HG03108 (cell line): ENCODE measurements around the gene PSMD12.
A peak's percentile ranks its signal among the peaks of the same experiment; 100 is the strongest.
"Not testable (repeated sequence)": the region's sequence is repeated elsewhere in the genome, so short reads cannot be mapped to it uniquely, and the experiment has no call there.

Experiments used
- ATAC-seq: cut with Tn5 transposase; IDR thresholded peaks from one replicate; pipeline ENCODE4 v1.9.1; 2021; ENCODE audit warnings: moderate library complexity; ENCODE audit not compliant: unreplicated experiment

PSMD12 gene

DNA sequence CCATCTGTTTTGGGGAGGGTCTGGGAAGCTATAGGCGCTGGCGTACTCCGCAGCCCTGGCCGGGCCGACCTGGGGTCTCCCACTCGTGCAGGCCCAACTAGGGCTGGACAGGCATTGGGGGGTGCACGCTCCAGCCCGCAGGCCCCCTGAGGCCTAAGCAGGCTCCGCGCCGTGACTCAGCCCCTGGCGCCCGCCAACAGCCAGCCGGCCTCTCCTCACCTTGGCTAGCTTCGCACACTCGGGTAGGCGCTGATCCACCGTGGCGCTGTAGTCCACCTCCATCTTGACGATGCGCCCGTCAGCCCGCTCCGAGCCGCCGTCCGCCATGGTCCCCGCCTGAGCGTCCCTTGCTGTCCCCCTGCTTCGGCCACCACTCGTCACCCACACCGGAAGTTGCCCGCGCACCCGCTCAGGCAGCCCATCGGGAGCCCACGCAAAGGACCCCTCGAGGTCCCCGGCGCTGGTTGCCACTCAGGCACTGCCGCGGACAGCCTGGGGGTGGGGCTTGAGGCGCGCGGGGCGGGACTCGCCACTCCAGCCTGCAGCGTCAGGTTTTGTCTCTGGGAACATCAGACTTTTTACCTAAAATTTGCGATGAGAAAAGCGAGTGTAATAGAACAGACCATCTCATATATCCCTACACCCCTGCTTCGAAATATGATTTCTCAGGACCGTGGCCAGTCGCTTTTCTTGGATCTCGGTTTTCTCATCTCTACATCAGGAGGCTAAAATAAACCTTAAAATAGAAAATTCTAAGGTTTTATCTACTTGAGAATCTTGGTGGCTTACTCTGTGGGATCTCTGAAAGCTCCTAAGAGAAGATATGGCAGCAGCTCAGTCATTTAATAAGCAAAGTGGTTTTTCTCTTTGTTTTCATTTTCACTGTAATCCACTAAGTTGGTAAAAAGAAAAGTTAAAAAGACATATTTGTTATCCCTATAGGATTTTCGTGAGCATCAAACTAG, at the start of gene PSMD12:
Gene PSMD12 (minus strand): TSS at position 385 of the 965 bp plus-strand sequence. CDS start 58 bp downstream, at position 327.
- peak; percentile 79 for ATAC-seq

DNA sequence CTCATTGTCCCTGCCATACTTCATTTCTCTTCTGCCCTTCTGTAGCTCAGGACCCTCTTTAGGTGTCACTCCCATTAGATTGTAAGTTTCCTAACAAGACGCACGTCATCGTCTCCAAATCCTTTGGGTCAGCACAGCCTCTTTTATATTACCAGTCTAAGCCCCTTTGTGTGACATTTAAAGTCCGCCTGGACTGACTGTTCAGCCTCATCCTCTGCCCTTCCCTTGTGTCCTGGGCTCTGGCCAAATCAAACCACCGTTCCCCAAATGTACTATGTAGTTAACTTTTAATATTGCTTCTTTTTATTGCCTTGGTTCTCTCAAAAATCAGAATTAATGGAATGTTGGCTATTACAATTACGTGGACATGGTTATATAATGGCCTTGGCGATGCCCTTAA, 48.9 kb upstream of the PSMD12 start:
- no peak for ATAC-seq

DNA sequence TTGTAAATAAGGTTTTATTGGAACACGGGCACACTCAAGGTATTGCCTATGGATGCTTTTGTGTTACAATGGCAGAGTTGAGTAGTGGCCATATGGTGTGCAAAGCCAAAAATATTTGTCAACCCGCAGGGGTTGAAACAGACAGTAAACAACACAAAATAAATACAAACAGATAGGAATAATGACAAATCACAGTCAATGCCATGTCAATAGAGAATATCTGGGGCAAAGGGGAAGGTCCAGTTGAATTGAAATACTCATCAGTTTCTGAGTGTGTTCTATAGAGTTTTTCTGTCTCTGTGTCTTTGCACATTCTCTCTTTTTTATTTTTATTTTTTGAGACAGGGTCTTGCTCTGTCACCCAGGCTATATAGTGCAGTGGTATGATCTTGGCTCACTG, 48.2 kb upstream of the PSMD12 start:
- ATAC-seq: no peak

DNA sequence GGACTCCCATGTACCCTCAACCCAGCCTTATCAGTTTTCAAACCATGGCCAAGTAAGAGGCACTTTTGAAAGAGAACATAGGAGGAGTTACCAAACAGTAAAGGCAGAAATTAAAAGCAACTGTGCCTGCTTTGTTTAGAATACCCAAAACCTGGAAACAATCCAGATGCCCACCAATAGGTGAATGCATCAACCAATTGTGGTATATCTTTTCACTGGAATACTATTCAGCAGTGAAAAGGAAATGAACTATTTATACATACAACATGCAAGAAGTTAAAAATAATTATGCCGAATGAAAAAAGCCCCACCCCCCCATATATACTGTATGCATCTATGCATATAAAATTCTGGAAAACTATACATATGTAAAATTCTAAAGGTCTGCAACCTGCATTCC, 47.8 kb upstream of the PSMD12 start:
- ATAC-seq: no peak

DNA sequence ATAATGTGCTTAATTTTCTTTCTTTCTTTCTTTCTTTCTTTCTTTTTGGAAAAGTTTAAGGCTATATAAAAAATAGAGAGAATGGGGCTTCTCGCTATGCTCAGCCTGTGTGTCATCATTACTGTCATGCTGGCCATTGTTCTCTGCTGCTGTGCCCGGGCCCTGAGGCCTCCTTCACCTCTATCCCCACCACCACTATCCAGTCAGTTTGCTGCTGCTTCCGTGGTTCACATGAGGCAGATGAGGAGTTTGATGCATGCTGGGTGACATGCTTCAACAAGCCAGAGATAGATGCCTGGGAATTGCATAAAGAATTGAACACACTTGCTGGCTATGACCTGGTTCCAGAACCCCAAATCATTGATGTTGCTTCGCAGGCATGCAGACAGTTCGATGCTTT, 47.0 kb upstream of the PSMD12 start:
- ATAC-seq: no peak

- no peak for ATAC-seq
Measured at GRCh38 chr17:67412941-67413340, 46.6 kb upstream of the PSMD12 start.

- ATAC-seq: no peak
Measured at GRCh38 chr17:67412032-67412431, 45.7 kb upstream of the PSMD12 start.

DNA sequence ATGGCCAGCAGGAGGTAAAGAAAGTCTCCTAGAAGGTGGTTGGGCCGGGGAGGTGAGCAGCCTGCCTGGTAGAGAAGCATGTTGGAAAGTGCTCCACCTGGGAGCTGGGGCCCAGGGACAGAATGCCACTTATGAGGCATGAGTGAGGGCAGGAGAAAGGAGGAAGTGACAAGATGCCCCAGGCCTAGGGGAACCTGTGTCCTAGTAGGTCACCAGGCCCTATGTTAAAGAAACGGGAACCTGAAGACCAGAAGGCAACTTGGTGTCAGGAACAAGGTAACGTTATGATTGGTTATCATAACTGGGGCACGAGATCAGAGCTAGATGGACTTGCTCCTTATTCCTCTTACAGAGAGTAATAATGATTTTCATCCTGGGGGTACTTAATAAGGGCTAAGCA, 45.0 kb upstream of the PSMD12 start:
- ATAC-seq: no peak

DNA sequence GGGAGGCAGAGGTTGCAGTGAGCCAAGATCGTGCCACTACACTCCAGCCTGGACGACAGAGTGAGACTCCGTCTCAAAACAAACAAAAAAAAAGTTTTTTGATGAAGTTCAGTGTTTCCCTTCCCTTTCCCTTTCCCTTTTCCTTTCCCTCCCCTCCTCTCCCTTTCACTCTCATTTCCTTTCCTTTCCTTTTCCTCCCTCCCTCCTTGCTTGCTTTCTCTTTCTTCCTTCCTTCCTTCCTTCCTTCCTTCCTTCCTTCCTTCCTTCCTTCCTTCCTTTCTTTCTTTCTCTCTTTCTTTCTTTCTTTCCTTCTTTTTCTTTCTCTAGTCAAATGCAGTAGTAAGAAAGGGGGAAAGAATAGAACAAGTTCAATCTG, 42.1 kb upstream of the PSMD12 start:
- not testable (repeated sequence) for ATAC-seq

- ATAC-seq: no peak
Measured at GRCh38 chr17:67403483-67403882, 37.1 kb upstream of the PSMD12 start.

GRCh38 chr17:67403065-67403464, 36.7 kb upstream of the PSMD12 start:
- ATAC-seq: no peak

DNA sequence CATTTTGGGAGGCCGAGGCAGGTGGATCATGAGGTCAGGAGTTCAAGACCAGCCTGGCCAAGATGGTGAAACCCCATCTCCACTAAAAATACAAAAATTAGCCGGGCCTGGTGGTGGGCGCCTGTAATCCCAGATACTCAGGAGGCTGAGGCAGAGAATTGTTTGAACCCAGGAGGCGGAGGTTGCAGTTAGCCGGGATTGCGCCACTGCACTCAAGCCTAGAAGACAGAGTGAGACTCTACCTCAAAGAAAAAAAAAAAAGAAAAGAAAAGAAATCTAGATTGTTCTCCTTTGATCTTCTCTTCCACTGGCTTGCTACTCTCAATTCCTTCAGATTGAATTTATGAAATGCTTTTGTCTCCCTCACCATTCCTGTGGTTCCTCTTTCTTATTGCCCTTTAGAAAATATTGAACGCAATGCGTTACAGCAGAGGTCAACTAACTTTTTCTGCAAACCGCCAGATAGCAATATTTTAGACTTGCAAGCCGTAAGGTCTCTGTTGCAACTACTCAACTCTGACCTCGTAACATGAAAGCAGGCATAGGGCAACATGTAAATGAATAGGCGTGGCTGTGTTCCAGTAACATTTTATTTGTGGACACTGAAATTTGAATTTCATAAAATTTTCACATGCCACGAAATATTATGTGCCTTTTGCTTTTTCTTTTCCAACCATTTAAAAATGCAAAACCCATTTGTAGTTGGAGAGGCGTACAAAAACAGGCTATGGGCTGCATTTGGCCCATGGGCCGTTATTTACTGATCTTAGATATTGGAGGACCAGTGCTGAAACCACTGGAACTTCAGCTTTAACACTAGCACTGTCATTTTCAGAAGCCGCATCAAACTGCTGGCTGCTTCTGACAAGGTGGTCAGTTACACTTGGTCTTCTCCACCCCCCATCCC, 35.5 kb upstream of the PSMD12 start:
- ATAC-seq: no peak

- no peak for ATAC-seq
Measured at GRCh38 chr17:67401106-67401505, 34.7 kb upstream of the PSMD12 start.

GRCh38 chr17:67400193-67400592, 33.8 kb upstream of the PSMD12 start:
- no peak for ATAC-seq

GRCh38 chr17:67399676-67400075, 33.3 kb upstream of the PSMD12 start:
- ATAC-seq: no peak

DNA sequence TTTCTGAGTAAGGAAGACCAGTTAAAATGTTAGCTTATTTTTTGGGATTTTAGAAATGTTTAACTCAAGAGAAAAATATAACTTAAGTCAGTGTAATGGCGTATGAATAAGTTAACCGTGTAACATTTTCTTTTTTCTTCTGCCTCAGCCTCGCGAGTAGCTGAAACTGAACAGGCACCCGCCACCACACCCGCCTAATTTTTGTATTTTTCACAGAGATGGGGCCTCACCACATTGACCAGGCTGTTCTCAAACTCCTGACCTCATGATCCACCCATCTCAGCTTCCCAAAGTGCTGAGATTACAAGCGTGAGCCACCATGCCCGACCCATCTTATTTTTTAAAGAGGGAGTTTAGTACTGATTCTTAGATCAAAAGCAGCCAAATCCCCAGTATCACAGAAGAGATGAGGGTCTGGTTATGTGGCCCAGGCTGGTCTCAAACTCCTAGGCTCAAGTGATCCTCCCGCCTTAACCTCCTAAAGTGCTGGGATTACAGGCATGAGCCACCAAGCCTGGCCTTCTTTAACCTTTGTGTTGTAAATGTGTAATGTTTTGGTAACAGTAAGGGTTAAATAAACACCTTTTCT, 27.5 kb upstream of the PSMD12 start:
- ATAC-seq: no peak

DNA sequence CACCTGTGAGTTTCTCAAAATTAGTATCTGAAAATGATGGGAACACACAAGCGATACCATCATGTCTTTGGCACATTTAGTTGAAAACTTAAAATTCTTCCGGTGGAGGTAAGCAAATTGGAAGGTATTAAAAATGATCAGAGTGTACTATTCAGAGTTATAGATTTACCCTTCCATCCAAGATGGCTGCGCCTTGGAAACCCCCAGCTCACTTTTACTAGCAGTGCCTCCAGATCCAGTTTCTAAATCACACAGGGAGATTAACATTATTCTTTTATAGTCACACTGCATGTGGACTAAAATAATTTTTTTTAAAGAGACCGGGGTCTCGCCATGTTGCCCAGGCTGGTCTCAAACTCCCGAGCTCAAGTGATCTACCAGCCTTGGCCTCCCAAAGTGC, 25.7 kb upstream of the PSMD12 start:
- ATAC-seq: no peak

- ATAC-seq: peak; percentile 95
Measured at GRCh38 chr17:67390646-67391361, 24.4 kb upstream of the PSMD12 start.

DNA sequence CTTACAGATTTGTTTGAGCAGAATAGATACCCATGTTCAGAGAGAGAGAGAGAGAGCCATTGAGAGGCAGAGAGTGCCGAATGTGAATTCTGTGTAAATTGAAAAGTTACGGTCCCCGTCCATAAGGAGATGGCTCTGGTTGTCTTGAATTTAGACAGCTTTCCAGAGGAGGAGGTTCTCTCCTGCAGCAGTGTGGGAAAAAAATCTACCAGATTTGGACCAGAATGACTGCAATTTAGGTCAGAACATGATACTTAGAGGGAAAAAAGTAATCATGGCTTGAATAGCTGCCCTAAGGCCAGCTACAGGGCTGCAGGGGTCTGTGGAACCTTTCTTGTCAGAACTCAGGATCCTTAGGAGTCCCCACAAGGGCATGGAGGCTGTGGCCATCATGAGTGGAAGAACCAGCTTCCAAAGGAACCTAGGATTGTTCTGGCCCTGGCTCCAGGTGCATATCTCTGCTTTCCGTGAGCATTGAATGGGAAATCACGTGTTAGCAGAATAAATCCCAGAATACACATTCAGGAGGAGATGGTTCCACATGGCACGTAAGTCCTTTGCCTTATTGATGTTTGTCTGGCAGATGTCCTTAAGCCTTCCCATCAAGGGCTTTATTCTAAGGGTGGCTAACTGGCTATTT, 23.7 kb upstream of the PSMD12 start:
- ATAC-seq: no peak

- no peak for ATAC-seq
Measured at GRCh38 chr17:67388986-67389385, 22.6 kb upstream of the PSMD12 start.
